Stimulated activated CD8-positive, alpha-beta memory T cell treated with anti-CD3 and anti-CD28 coated beads, Interleukin-7, amount 100 ng/mL, for 4 hours (primary cell): ENCODE data around the gene MOAP1.
"Not testable (repeated sequence)": the region's sequence is repeated elsewhere in the genome, so short reads cannot be mapped to it uniquely, and the experiment has no call there.

ENCODE experiments used
- DNase-seq, 2 donors: peaks; one replicate each; pipeline ENCODE4 v3.0.0-alpha.2; 2020; ENCODE audit warnings: low read depth in 2 of 2

MOAP1 gene, protein sequence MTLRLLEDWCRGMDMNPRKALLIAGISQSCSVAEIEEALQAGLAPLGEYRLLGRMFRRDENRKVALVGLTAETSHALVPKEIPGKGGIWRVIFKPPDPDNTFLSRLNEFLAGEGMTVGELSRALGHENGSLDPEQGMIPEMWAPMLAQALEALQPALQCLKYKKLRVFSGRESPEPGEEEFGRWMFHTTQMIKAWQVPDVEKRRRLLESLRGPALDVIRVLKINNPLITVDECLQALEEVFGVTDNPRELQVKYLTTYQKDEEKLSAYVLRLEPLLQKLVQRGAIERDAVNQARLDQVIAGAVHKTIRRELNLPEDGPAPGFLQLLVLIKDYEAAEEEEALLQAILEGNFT

GRCh38 chr14:93184391-93185348, at the start of gene MOAP1, which contains the start of gene LYSET:
MOAP1 (minus strand) TSS chr14:93184897; CDS start chr14:93184242, 655 bp downstream.
LYSET (plus strand) TSS chr14:93185317; CDS start chr14:93185406, 89 bp downstream.
- peak; percentile 70 to 84 for DNase-seq

DNA sequence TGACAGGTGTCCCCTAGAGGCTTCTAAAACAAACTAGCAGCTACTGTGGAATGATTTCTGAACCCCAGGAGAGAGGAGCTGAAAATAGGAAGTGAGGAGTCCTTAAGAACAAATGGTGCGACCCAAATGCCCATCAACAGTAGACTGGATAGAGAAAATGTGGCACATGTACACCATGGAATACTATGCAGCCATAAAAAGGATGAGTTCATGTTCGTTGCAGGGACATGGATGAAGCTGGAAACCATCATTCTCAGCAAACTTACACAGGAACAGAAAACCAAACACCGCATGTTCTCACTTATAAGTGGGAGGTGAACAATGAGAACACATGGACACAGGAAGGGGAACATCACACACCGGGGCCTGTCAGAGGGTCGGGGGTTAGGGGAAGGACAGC, 48.4 kb upstream of the MOAP1 start:
- not testable (repeated sequence) for DNase-seq

DNA sequence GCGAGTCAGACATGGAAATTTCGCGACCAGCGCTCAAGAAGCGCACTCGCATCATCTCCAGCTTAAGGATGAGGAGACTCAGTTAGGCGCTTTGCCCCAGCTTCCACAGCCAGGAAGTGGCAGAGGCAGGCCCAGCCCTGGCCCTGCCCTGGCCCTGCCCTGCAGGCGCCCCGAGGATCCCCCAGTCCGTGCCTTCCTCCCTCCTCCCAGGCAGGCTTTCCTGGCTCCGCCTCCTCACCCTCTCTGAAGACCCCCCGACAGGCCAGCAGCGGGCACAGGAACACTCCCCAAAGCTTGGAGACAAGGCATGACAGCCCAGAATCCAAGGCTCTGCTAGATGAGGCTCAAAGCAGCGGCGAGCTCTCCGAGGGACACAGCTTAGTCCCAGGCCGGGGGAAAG, 47.5 kb upstream of the MOAP1 start:
- no peak for DNase-seq

- no peak for DNase-seq
Observed at GRCh38 chr14:93231129-93231979, 46.7 kb upstream of the MOAP1 start.

- no peak for DNase-seq
Observed at GRCh38 chr14:93230539-93230938, 45.8 kb upstream of the MOAP1 start.

GRCh38 chr14:93228550-93228949, 43.9 kb upstream of the MOAP1 start:
- DNase-seq, result no peak

- no peak for DNase-seq
Observed at GRCh38 chr14:93223565-93223964, 38.9 kb upstream of the MOAP1 start.

DNA sequence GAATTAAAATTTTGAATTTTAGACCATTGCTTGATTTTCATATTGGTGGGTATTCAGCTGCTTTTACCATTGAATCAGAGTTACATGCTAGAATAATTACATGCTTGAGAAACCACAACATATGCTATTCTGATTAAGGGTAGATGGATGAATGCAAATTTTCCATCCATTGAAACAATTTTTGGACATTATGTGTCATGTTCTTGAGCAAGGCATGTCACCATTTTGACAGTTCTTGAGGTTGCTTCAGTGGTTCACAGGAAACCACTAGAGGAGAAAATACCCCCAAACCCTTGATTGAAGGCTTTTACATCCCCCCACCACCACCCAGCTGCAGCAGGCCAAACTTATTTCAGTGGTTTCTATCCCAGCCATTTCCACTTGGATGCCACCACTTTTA, 35.8 kb upstream of the MOAP1 start:
- no peak for DNase-seq

DNA sequence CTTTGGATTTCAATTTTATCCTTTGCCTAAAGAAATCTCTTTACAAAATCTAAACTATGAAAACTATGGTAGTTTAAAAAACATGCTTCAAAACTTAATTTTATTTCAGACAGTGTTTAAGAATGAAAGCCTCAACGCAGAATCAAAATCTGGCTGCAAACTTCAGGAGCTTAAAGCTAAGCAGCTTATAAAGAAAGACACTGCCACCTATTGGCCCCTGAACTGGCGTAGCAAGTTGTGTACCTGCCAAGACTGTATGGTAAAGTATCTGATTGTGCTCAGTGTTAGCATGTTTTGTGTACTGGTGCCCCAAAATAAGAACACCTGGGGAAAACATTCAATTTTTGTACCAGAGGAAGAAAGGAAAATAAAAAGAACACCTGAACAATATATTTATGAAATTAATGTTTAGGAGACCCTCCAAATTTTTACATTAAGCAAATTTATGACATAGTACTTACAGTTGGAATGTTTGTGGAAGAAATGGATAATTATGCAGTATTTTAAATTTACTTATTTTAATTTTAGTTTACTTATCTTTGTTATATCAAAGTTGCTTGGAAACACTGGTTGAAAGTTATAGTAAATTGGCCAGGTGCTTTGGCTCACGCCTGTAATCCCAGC, 34.5 kb upstream of the MOAP1 start:
- DNase-seq, result peak; percentile 18 to 29

DNA sequence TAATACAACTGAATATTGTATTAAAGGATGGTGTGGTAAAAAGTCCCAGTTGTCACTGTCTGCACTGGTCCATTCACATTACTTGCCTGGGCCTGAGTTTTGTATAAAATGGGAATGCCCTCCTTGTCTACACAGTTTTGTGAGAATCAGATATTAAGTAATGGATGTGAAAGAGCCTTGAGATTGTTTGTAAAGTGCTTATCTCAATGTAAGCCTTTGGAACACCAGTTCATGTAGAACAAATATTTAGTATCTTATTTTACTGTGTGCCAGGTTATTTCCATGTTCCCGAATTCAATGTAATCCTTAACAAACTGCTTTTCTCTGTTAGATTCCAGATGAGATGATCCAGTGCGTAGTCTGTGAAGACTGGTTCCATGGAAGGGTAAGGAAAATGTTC, 29.9 kb upstream of the MOAP1 start:
- no peak for DNase-seq

DNA sequence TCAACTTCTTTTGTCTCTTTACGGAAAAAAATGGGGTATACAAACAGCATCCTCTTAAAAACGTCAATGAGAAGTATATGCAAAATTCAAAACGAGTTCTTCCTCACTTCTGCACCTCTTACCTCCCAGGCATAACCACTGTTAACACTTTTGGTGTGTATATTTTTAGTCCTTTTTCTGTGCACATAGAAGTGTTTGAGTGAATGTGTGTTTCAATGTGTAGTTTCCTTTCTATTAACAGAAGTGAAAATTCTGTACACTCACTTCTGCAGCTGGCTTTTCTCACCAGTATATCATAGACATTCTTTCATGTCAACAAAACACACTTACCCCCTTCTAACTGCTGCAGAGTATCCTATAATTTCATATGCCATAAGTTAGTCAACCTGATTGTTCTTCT, 27.7 kb upstream of the MOAP1 start:
- DNase-seq, result no peak

DNA sequence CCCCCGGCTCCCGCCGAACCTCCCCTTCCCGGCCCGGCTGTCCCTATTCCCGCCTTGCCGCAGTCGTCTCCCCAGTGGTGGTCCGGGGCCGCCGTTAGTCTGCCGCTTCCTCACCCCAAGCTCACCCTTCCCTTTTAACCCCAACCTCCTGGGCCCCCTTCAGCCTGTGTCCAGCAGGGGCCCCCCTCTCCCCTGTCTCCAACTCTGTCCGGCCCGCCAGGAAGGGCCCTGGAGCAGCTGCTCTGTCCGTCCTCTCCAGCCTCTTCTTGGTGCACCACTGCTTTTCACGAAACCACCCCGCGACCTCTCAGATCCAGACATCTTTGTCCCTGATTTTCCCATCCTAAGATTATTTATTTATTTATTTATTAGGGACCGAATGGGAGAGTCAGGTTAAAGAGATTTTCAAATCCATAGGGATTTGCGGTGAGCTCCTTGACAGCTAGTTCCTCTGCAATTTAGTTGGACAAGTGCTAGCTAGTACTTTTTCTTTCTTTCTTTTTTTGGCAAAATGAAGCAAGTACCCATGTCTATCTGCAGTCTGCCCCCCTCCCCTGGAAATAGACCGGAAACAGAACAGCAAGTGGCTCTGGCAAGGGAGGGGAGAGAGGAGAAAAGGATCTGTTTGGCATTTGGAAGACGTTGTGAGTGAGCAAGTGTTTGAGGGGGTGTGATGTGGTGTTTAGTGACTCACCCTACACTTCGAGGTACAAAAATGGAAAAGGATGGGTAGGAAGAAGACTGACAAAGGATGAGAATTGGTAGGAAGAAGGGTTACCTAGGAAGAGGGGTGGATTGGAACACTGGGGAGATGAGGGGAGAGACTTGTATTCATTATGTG, 23.0 kb upstream of the MOAP1 start:
- no peak for DNase-seq

DNA sequence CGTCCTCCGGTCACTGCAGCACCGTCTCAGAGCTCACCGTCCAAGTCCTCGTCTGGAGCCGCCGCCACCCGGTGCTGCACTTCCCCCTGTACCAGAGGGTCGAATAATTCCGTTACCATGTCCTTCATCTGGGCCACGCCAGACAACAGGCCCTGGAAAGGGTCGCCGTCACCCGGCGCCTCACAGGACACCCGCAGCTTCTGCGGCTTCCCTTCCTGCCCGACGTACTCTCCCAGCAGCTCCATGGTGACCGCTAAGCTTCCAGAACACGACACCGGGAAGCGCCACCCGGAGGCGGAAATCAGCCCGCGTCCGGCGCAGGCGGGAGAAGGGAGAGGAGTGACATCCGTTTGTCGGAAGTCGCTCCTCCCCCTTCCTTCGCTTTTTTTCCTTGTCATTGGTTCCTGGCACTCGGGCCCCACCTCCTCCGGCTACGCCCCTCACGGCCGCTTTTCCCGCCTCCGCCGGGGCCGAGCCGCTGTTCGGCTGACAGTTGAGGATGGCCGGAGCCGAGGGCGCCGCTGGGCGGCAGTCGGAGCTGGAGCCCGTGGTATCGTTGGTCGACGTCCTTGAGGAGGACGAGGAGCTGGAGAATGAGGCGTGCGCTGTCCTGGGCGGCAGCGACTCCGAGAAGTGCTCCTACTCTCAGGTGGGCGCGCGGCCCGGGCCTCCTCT, 22.2 kb upstream of the MOAP1 start, which contains the start of the genes GON7 and UBR7:
Gene GON7, minus strand, starts transcription at position 273 of the 675 bp plus-strand sequence. Its CDS starts 28 bp downstream, at position 245.
Gene UBR7, plus strand, starts transcription at position 464 of the 675 bp plus-strand sequence. Its CDS starts 36 bp downstream, at position 500.
- DNase-seq, result peak; percentile 75 to 79

DNA sequence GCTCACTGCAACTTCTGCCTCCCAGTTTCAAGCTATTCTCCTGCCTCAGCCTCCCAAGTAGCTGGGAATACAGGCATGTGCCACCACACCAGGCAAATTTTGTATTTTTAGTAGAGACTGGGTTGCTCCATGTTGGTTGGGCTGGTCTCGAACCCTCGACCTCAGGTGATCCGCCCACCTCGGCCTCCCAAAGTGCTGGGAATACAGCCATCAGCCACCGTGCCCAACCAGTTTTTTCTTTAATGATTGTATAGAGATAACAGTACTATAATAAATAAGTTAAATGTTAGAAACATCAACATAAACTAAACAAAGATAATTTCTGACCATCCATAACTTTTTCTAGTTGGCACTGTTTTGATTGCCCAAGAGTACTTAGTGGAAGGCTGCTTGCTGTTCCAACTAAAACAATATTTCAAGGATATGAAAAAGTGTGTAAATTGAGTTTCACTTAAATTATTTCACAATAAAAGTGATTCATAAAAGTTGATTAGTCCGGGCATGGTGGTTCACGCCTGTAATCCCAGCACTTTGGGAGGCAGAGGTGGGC, 16.5 kb upstream of the MOAP1 start:
- no peak for DNase-seq

- no peak for DNase-seq
Observed at GRCh38 chr14:93200553-93200952, 15.9 kb upstream of the MOAP1 start.

DNA sequence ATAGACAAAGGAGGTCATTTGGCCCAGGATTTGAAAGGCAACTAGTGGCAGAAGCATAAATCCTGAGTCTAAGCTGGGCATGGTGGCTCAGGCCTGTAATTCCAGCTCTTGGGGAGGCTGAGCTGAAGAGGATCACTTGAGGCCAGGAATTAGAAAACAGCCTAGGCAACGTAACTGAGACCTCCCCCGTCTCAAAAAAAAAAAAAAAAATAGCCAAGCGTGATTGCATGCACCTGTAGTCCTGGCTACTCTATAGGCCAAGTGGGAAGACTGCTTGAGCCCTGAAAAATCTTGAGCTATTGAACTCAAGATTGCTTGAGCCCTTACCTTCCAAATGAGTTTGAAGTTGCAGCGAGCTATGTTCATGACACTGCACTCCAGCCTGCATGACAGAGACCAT, 14.3 kb upstream of the MOAP1 start:
- no peak for DNase-seq

DNA sequence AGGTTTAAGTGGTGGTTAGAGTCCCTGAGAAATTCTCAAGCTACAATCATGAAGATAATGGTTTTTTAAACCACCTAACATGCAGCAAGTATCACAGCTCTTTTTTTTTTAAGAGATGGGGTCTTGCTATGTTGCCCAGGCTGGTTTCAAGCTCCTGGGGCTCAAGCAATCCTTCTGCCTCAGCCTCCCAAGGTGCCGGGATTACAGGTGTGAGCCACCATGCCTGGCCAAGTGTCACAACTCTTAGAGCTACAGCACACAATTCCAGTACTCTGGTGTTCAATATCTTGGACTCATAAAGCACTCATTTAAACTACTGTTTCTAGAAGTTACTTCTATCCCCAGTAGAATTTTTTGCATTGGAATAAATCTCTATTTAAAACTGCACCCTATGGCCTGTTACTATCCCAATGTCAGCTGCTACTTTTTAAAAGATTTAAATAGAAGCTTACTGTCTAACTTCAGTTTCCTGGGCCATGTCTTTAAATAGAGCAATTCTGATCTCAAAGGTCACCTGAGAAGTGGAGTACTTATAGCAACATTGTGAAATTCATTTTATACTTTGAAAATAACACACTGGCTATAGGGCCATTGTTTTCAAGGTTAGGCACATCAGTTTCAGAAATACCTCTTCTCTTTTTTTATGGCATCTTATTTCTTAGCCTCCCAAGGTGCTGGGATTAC, 10.8 kb upstream of the MOAP1 start:
- DNase-seq, result no peak

- DNase-seq, result no peak
Observed at GRCh38 chr14:93186956-93187355, 2.3 kb upstream of the MOAP1 start.

- DNase-seq, result no peak
Observed at GRCh38 chr14:93186466-93186865, 1.8 kb upstream of the MOAP1 start.
